Measurements from ENCODE around the gene EHMT2. TPM values are rescaled to one million over a fixed set of nuclear protein-coding genes. Genes with fewer than 3 reads are reported as not detected.

EHMT2 gene
- total RNA-seq, 1 donor from 2014 or later = 39.5 TPM

- TF ChIP-seq CTCF (IDR thresholded peaks at IDR 0.05) = no peak
- Histone ChIP-seq H3K4me3 (no peak overlapping the region), H3K27ac (no peak overlapping the region), H3K4me1 (peaks cover 4 to 7% of the 10 kb centered on the region in 2 donors), H3K27me3 (no peaks in the 10 kb centered on the region), H3K36me3 (no peaks in the 10 kb centered on the region), H3K9me3 (no peaks in the 10 kb centered on the region)
- no peak for DNase-seq (ENCODE audit: low spot score in 2 of 2)
- intact Hi-C loops (cut with DNase I) = no loop called here
These were observed 7.5 kb upstream of the EHMT2 start for GRCh38 chr6:31905041-31905440.

- peak overlapping the region in 1 of 2 donors; percentile 23 for H3K27ac ChIP-seq
- H3K36me3 ChIP-seq = no peaks in the 10 kb centered on the region
- intact Hi-C loops (cut with DNase I) = loop anchor here (2.0 to 5.0 kb wide), 2 partner anchors 41 to 1368 kb away; partner anchors contain the start of genes RPS18 and VPS52
- no peak for TF ChIP-seq CTCF (IDR thresholded peaks at IDR 0.05)
- H3K27me3 ChIP-seq = no peaks in the 10 kb centered on the region
- H3K9me3 ChIP-seq = no peaks in the 10 kb centered on the region
- no peak overlapping the region for H3K4me3 ChIP-seq
- no peak for DNase-seq (ENCODE audit: low spot score in 2 of 2)
- H3K4me1 ChIP-seq = peaks cover 4 to 7% of the 10 kb centered on the region in 2 donors
These were observed 6.5 kb upstream of the EHMT2 start for GRCh38 chr6:31903957-31904356.

GRCh38 chr6:31901953-31902643 lies 4.6 kb upstream of the EHMT2 start, which contains the start of gene ZBTB12:
Gene ZBTB12 (minus strand): TSS chr6:31902086. CDS start chr6:31901305, 781 bp downstream.
- intact Hi-C loops (cut with DNase I) = loop anchor here (2.0 to 5.0 kb wide), 2 partner anchors 43 to 1370 kb away; partner anchors contain the start of genes RPS18 and VPS52
- Histone ChIP-seq H3K4me1 (peaks cover 6 to 7% of the 10 kb centered on the region in 2 donors), H3K36me3 (no peaks in the 10 kb centered on the region), H3K27me3 (no peaks in the 10 kb centered on the region), H3K9me3 (no peaks in the 10 kb centered on the region), H3K4me3 (peak within 1 kb of the TSS; percentile 79 to 88), H3K27ac (peak within 1 kb of the TSS; percentile 77)
- TF ChIP-seq CTCF (IDR thresholded peaks at IDR 0.05) = no peak
- DNase-seq (ENCODE audit: low spot score in 2 of 2) = peak; percentile 63 to 94

GRCh38 chr6:31901415-31901952 lies 4.0 kb upstream of the EHMT2 start:
- no peak for DNase-seq (ENCODE audit: low spot score in 2 of 2)
- Histone ChIP-seq H3K36me3 (no peaks in the 10 kb centered on the region), H3K9me3 (no peaks in the 10 kb centered on the region), H3K27ac (peak overlapping the region; percentile 77), H3K4me1 (peaks cover 6 to 7% of the 10 kb centered on the region in 2 donors), H3K4me3 (peak overlapping the region; percentile 79 to 88), H3K27me3 (no peaks in the 10 kb centered on the region)
- TF ChIP-seq CTCF (IDR thresholded peaks at IDR 0.05) = no peak
- intact Hi-C loops (cut with DNase I) = loop anchor here (5.0 kb wide), 1 partner anchor 1371 kb away; the partner anchor contains the start of genes RPS18 and VPS52

GRCh38 chr6:31900917-31901414 lies 3.5 kb upstream of the EHMT2 start:
- DNase-seq (ENCODE audit: low spot score in 2 of 2) = no peak
- intact Hi-C loops (cut with DNase I) = loop anchor here (5.0 kb wide), 1 partner anchor 1371 kb away; the partner anchor contains the start of genes RPS18 and VPS52
- H3K27me3 ChIP-seq = no peaks in the 10 kb centered on the region
- no peaks in the 10 kb centered on the region for H3K9me3 ChIP-seq
- H3K36me3 ChIP-seq = no peaks in the 10 kb centered on the region
- H3K4me1 ChIP-seq = peaks cover 6 to 7% of the 10 kb centered on the region in 2 donors
- peak overlapping the region; percentile 77 for H3K27ac ChIP-seq
- no peak for TF ChIP-seq CTCF (IDR thresholded peaks at IDR 0.05)
- H3K4me3 ChIP-seq = peak overlapping the region; percentile 79 to 88

Data from ascending aorta (tissue), 2 donors.